D721Med (cell line): ENCODE data around the gene TFAP2C.

Experiments used
- DNase-seq: peaks from one replicate; pipeline ENCODE4 v3.0.0; 2011; ENCODE audit warnings: low spot score; ENCODE audit not compliant: insufficient read length
- FAIRE-seq: peaks from 2 replicates; lab custom pipeline; 2011; peaks lifted over from hg19 to GRCh38; lab: Jason Lieb, UNC
- CTCF ChIP-seq: IDR thresholded peaks from 2 replicates; pipeline ENCODE4 v1.5.1; 2012; ENCODE audit warnings: mild to moderate bottlenecking, control low read depth; ENCODE audit not compliant: insufficient read depth; ENCODE audit errors: missing control alignments

The TFAP2C gene

GRCh38 chr20:56628873-56629463 is at the start of gene TFAP2C:
Gene TFAP2C, plus strand, starts transcription at chr20:56629306. Its CDS starts 239 bp downstream, at chr20:56629545.
- DNase-seq (no peak), FAIRE-seq (no peak)
- no peak for TF ChIP-seq CTCF

- no peak for FAIRE-seq
- TF ChIP-seq CTCF = no peak
- no peak for DNase-seq
Measured at GRCh38 chr20:56580226-56580625, 48.9 kb upstream of the TFAP2C start.

GRCh38 chr20:56581701-56582100 is 47.4 kb upstream of the TFAP2C start:
- FAIRE-seq (no peak), DNase-seq (no peak)
- TF ChIP-seq CTCF = no peak

GRCh38 chr20:56582542-56582941 is 46.6 kb upstream of the TFAP2C start:
- no peak for DNase-seq
- FAIRE-seq = no peak
- no peak for TF ChIP-seq CTCF

GRCh38 chr20:56584916-56585315 is 44.2 kb upstream of the TFAP2C start:
- DNase-seq = no peak
- TF ChIP-seq CTCF = no peak
- FAIRE-seq = no peak

GRCh38 chr20:56587307-56588041 is 41.6 kb upstream of the TFAP2C start:
- FAIRE-seq = no peak
- TF ChIP-seq CTCF = no peak
- DNase-seq = no peak

- FAIRE-seq (no peak), DNase-seq (no peak)
- TF ChIP-seq CTCF = no peak
Measured at GRCh38 chr20:56588996-56589395, 40.1 kb upstream of the TFAP2C start.
